Small intestine (tissue), 7 donors: ENCODE results near the gene EDAR. TPM values are rescaled to one million over a fixed set of nuclear protein-coding genes. Genes with fewer than 3 reads are reported as not detected.

Source experiments
- DNase-seq, 2 donors: peaks; one replicate each; pipeline versions ENCODE4 v3.0.0 to v3.0.0-alpha.2; 2013
- FAIRE-seq: peaks from 2 replicates; lab custom pipeline; 2012; peaks lifted over from hg19 to GRCh38; lab: Jason Lieb, UNC
- H3K27ac ChIP-seq, 3 donors: one replicate each; pipeline ENCODE4 v1.5.1; 2013; ENCODE audit warnings: low read length in 2 of 3, mild to moderate bottlenecking in 2 of 3, control low read depth in 1 of 3, inconsistent platforms in 1 of 3, low read depth in 1 of 3, moderate library complexity in 1 of 3
- H3K27me3 ChIP-seq, 3 donors: one replicate each; pipeline ENCODE4 v1.6.1; 2013; ENCODE audit warnings: low read length in 3 of 3, inconsistent platforms in 1 of 3; ENCODE audit not compliant: control insufficient read depth in 3 of 3, insufficient read depth in 3 of 3
- H3K36me3 ChIP-seq, 3 donors: one replicate each; pipeline ENCODE4 v1.6.1; 2013; ENCODE audit warnings: low read length in 3 of 3, inconsistent platforms in 1 of 3, low read depth in 1 of 3, mild to moderate bottlenecking in 1 of 3, moderate library complexity in 1 of 3; ENCODE audit not compliant: control insufficient read depth in 3 of 3, insufficient read depth in 2 of 3
- H3K4me1 ChIP-seq, 3 donors: one replicate each; pipeline ENCODE4 v1.6.1; 2013; ENCODE audit warnings: low read length in 2 of 3, inconsistent platforms in 1 of 3, low read depth in 1 of 3, mild to moderate bottlenecking in 1 of 3, moderate library complexity in 1 of 3; ENCODE audit not compliant: control insufficient read depth in 3 of 3, insufficient read depth in 2 of 3
- H3K4me3 ChIP-seq, 3 donors: one replicate each; pipeline ENCODE4 v1.5.1; 2013; ENCODE audit warnings: low read length in 3 of 3, control low read depth in 1 of 3, inconsistent platforms in 1 of 3, low read depth in 1 of 3, mild to moderate bottlenecking in 1 of 3, moderate library complexity in 1 of 3
- H3K9me3 ChIP-seq, 2 donors: one replicate each; pipeline ENCODE4 v1.6.1; 2013; ENCODE audit warnings: low read depth in 1 of 2, low read length in 1 of 2; ENCODE audit not compliant: control insufficient read depth in 2 of 2, insufficient read depth in 1 of 2
- WGBS, 3 donors: extraction: QIAGEN DNeasy Blood & Tissue Kit; methylation state at CpG; one replicate each; pipeline ENCODE4 v1.1.7; 2013; 5-methylcytosine and 5-hydroxymethylcytosine counted together
- polyA plus RNA-seq, 4 donors: library from polyadenylated mRNA; stranded (reverse) in 3 of 4; unstranded in 1 of 4; fragments of 200-250 nt in 3 of 4; fragments of 120-200 nt in 1 of 4; gene quantifications; one replicate each; pipeline versions ENCODE4 v1.2.1 to v1.2.3, GENCODE V29; 2013
- donor health status: healthy with polysubstance abuse.
- donor health status: control.
- donor health status: control.
- donor health status: Bipolar disorder and iron deficiency.
- donor health status: healthy.

Gene EDAR
- polyA plus RNA-seq, 4 donors, result 0.09 to 1.8 TPM; not detected in 2

GRCh38 chr2:109028738-109029489, 39.9 kb upstream of the EDAR start:
- Histone ChIP-seq H3K27me3 (no peaks in the 10 kb centered on the region), H3K36me3 (no peaks in the 10 kb centered on the region), H3K4me3 (no peak overlapping the region), H3K27ac (no peak overlapping the region), H3K9me3 (no peaks in the 10 kb centered on the region), H3K4me1 (peaks cover 0 to 6% (median 3%) of the 10 kb centered on the region in 3 donors)
- DNase-seq, result no peak
- WGBS, 3 donors, result 86 to 88% (median 87%) methylated on average over 5 of the region's 5 CpGs
- FAIRE-seq, result no peak

- FAIRE-seq (no peak), DNase-seq (peak in 1 of 2 donors; percentile 48)
- Histone ChIP-seq H3K9me3 (no peaks in the 10 kb centered on the region), H3K4me3 (no peak overlapping the region), H3K36me3 (no peaks in the 10 kb centered on the region), H3K27ac (no peak overlapping the region), H3K4me1 (peaks cover 0 to 6% (median 3%) of the 10 kb centered on the region in 3 donors), H3K27me3 (no peaks in the 10 kb centered on the region)
- WGBS, 3 donors, result 46 to 77% (median 58%) methylated on average over 6 of the region's 6 CpGs
These were observed 39.3 kb upstream of the EDAR start for GRCh38 chr2:109028277-109028676.

- Histone ChIP-seq H3K9me3 (no peaks in the 10 kb centered on the region), H3K27me3 (no peaks in the 10 kb centered on the region), H3K4me1 (peaks cover 0 to 6% (median 3%) of the 10 kb centered on the region in 3 donors), H3K4me3 (no peak overlapping the region), H3K36me3 (no peaks in the 10 kb centered on the region), H3K27ac (no peak overlapping the region)
- no peak for FAIRE-seq
- DNase-seq, result no peak
- 92 to 95% (median 94%) methylated on average over 5 of the region's 5 CpGs for WGBS, 3 donors
These were observed 38.7 kb upstream of the EDAR start for GRCh38 chr2:109027702-109028101.

- H3K27me3 ChIP-seq, result peaks cover 0 to 7% (median 0%) of the 10 kb centered on the region in 3 donors
- no peak overlapping the region for H3K4me3 ChIP-seq
- 85 to 94% (median 85%) methylated on average over 3 of the region's 3 CpGs for WGBS, 3 donors
- FAIRE-seq (no peak), DNase-seq (no peak)
- H3K9me3 ChIP-seq, result no peaks in the 10 kb centered on the region
- H3K27ac ChIP-seq, result no peak overlapping the region
- H3K4me1 ChIP-seq, result peaks cover 0 to 3% (median 0%) of the 10 kb centered on the region in 3 donors
- H3K36me3 ChIP-seq, result no peaks in the 10 kb centered on the region
These were observed 35.5 kb upstream of the EDAR start for GRCh38 chr2:109024477-109024876.

GRCh38 chr2:109021895-109022300, 32.9 kb upstream of the EDAR start:
- Histone ChIP-seq H3K27ac (no peak overlapping the region), H3K4me3 (no peak overlapping the region), H3K27me3 (peaks cover 0 to 7% (median 0%) of the 10 kb centered on the region in 3 donors), H3K4me1 (no peaks in the 10 kb centered on the region), H3K9me3 (no peaks in the 10 kb centered on the region), H3K36me3 (no peaks in the 10 kb centered on the region)
- FAIRE-seq (no peak), DNase-seq (peak in 1 of 2 donors; percentile 59)
- 78 to 88% (median 86%) methylated on average over 13 of the region's 13 CpGs for WGBS, 3 donors

GRCh38 chr2:109020217-109020637, 31.2 kb upstream of the EDAR start:
- WGBS, 3 donors, result 42 to 51% (median 50%) methylated on average over 7 of the region's 7 CpGs
- no peaks in the 10 kb centered on the region for H3K36me3 ChIP-seq

GRCh38 chr2:109018452-109018851, 29.4 kb upstream of the EDAR start:
- DNase-seq, result no peak
- Histone ChIP-seq H3K4me1 (peaks cover 0 to 4% (median 0%) of the 10 kb centered on the region in 3 donors), H3K9me3 (no peaks in the 10 kb centered on the region), H3K27ac (no peak overlapping the region), H3K4me3 (no peak overlapping the region), H3K36me3 (no peaks in the 10 kb centered on the region), H3K27me3 (peaks cover 0 to 7% (median 0%) of the 10 kb centered on the region in 3 donors)
- 93 to 98% (median 93%) methylated on average over 5 of the region's 5 CpGs for WGBS, 3 donors
- no peak for FAIRE-seq

More at GRCh38 chr2:109020217-109020637, 31.2 kb upstream of the EDAR start:
- Histone ChIP-seq H3K9me3 (no peaks in the 10 kb centered on the region), H3K27ac (no peak overlapping the region), H3K4me1 (peaks cover 0 to 4% (median 0%) of the 10 kb centered on the region in 3 donors), H3K27me3 (peaks cover 0 to 7% (median 0%) of the 10 kb centered on the region in 3 donors), H3K4me3 (no peak overlapping the region)
- FAIRE-seq (no peak), DNase-seq (no peak)

GRCh38 chr2:109017017-109017416, 28.0 kb upstream of the EDAR start:
- DNase-seq, result peak in 1 of 2 donors; percentile 68
- Histone ChIP-seq H3K4me3 (no peak overlapping the region), H3K4me1 (peaks cover 0 to 4% (median 0%) of the 10 kb centered on the region in 3 donors), H3K9me3 (no peaks in the 10 kb centered on the region), H3K27ac (no peak overlapping the region), H3K27me3 (peaks cover 0 to 7% (median 0%) of the 10 kb centered on the region in 3 donors), H3K36me3 (no peaks in the 10 kb centered on the region)
- WGBS, 3 donors, result 50 to 68% (median 50%) methylated on average over 5 of the region's 5 CpGs
- no peak for FAIRE-seq
